Brain microvascular endothelial cell (primary cell): ENCODE results near the gene TAB3.

Experiments
- DNase-seq: peaks from one replicate; pipeline ENCODE4 v3.0.0-alpha.2; 2020
- H3K27ac ChIP-seq: fragments of 250-450 bp; sonication (Bioruptor Pico); 2 replicates; pipeline ENCODE4 v1.5.1; 2020; ENCODE audit warnings: mild to moderate bottlenecking, moderate library complexity
- H3K27me3 ChIP-seq: fragments of 250-450 bp; sonication (Bioruptor Pico); replicated peaks from 2 replicates; pipeline ENCODE4 v1.5.1; 2020; ENCODE audit warnings: mild to moderate bottlenecking
- H3K36me3 ChIP-seq: fragments of 250-450 bp; sonication (Bioruptor Pico); replicated peaks from 2 replicates; pipeline ENCODE4 v1.5.1; 2020; ENCODE audit warnings: mild to moderate bottlenecking
- H3K4me3 ChIP-seq: 2 replicates; pipeline ENCODE4 v1.5.1; 2011; ENCODE audit warnings: low read depth, mild to moderate bottlenecking, control low read depth, low read length, moderate library complexity
- CTCF ChIP-seq: IDR thresholded peaks from 2 replicates; pipeline ENCODE4 v1.5.1; 2011; ENCODE audit warnings: low read depth, mild to moderate bottlenecking, moderate library complexity, low read length, control low read depth, inconsistent platforms; ENCODE audit errors: missing control alignments
- in situ Hi-C: cut with HindIII; loops from 2 replicates; pipeline ENCODE4 v1.10.0; 2017; ENCODE audit warnings: low sequenced_read_pairs, low pct_ligation_motif_present

Gene TAB3

GRCh38 chrX:30905321-30905720, 16.3 kb upstream of the TAB3 start:
- H3K27me3 ChIP-seq, result no peaks in the 10 kb centered on the region
- in situ Hi-C loops, result no loop called here
- no peak for DNase-seq
- no peaks in the 10 kb centered on the region for H3K36me3 ChIP-seq
- TF ChIP-seq CTCF, result no peak
- H3K4me3 ChIP-seq, result no peak overlapping the region
- no peak overlapping the region for H3K27ac ChIP-seq

GRCh38 chrX:30904632-30905031, 15.6 kb upstream of the TAB3 start:
- TF ChIP-seq CTCF, result no peak
- H3K27ac ChIP-seq, result no peak overlapping the region
- H3K36me3 ChIP-seq, result no peaks in the 10 kb centered on the region
- DNase-seq, result no peak
- no peak overlapping the region for H3K4me3 ChIP-seq
- in situ Hi-C loops, result no loop called here
- no peaks in the 10 kb centered on the region for H3K27me3 ChIP-seq

GRCh38 chrX:30904186-30904585, 15.1 kb upstream of the TAB3 start:
- in situ Hi-C loops, result no loop called here
- no peak overlapping the region for H3K27ac ChIP-seq
- no peak for TF ChIP-seq CTCF
- no peaks in the 10 kb centered on the region for H3K36me3 ChIP-seq
- no peak for DNase-seq
- H3K27me3 ChIP-seq, result no peaks in the 10 kb centered on the region
- no peak overlapping the region for H3K4me3 ChIP-seq

- no peak for TF ChIP-seq CTCF
- DNase-seq, result no peak
- H3K27ac ChIP-seq, result no peak overlapping the region
- H3K27me3 ChIP-seq, result no peaks in the 10 kb centered on the region
- no peaks in the 10 kb centered on the region for H3K36me3 ChIP-seq
- no peak overlapping the region for H3K4me3 ChIP-seq
- in situ Hi-C loops, result no loop called here
These were observed 11.2 kb upstream of the TAB3 start for GRCh38 chrX:30900227-30900626.

- Histone ChIP-seq H3K36me3 (no peaks in the 10 kb centered on the region), H3K27me3 (no peaks in the 10 kb centered on the region), H3K4me3 (no peak overlapping the region), H3K27ac (no peak overlapping the region)
- DNase-seq, result no peak
- in situ Hi-C loops, result no loop called here
- no peak for TF ChIP-seq CTCF
These were observed 9.8 kb upstream of the TAB3 start for GRCh38 chrX:30898886-30899285.

GRCh38 chrX:30895370-30895769, 6.3 kb upstream of the TAB3 start:
- no peaks in the 10 kb centered on the region for H3K27me3 ChIP-seq
- no peaks in the 10 kb centered on the region for H3K36me3 ChIP-seq
- no peak for TF ChIP-seq CTCF
- H3K4me3 ChIP-seq, result no peak overlapping the region
- no peak for DNase-seq
- in situ Hi-C loops, result no loop called here
- no peak overlapping the region for H3K27ac ChIP-seq
